GM06990 (cell line): Measurements from ENCODE around the gene EVI5L.

Experiments
- DNase-seq: peaks from one replicate; pipeline ENCODE4 v3.0.0-alpha.2; 2011; ENCODE audit not compliant: insufficient read length; ENCODE audit errors: extremely low read depth
- H3K27me3 ChIP-seq: replicated peaks from 2 replicates; pipeline ENCODE4 v1.6.0; 2011; ENCODE audit warnings: low read length; ENCODE audit not compliant: control insufficient read depth, insufficient read depth
- H3K36me3 ChIP-seq: 2 replicates; pipeline ENCODE4 v1.5.1; 2011; ENCODE audit warnings: low read length; ENCODE audit not compliant: control insufficient read depth, insufficient read depth
- H3K4me3 ChIP-seq: replicated peaks from 2 replicates; pipeline ENCODE4 v1.5.1; 2011; ENCODE audit warnings: low read depth, mild to moderate bottlenecking, control low read depth, low read length
- TF ChIP-seq, protein P1 (sequence below): IDR thresholded peaks from 2 replicates; pipeline ENCODE4 v1.5.1; 2011; ENCODE audit warnings: low read length, control low read depth, mild to moderate bottlenecking, inconsistent platforms; ENCODE audit not compliant: insufficient read depth, poor library complexity, severe bottlenecking

The EVI5L gene

DNA sequence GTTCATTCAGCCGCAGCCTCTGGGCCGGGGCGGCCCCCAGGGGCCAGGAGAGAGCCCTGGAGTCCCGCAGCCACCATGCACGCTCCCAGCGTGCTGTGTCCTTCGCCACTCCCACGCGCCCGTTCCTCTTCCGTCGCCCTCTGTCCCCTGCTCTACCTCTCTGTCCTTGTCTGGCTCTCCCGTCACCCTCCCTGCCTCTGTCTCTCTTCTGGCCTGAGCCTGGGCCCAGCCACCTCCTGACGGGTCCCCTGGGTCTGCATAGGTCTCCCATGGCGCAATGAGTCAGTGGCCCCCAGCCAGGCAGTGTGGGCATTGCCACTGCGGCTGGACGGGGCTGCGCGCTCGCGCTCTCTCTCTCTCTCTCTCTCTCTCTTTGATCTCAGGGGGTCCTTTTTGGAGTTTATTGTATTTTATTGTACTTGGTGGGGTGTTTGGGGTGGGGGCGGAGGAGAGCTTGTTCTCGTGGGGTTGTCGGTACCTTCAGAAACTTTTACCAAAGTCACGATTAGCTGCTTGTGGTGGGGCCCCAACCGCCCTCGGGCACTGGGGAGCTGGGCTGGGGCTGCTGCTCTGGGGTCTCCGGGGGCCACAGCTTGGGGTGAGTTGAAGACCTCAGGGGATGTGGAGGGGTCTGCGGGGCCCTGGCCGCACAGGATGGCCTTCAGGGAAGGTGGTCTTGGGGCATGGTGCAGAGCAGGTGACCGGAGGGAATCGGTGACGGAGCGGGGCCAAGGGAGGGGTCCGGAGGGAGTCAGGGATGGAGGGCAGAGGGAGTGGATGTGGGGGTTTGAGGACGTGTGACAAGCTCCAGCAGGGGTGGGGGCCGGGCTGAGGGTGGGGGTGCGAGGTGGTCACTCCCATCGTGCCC lies 82.9 kb downstream of the EVI5L start:
- no peak for DNase-seq
- TF ChIP-seq, protein P1, sequence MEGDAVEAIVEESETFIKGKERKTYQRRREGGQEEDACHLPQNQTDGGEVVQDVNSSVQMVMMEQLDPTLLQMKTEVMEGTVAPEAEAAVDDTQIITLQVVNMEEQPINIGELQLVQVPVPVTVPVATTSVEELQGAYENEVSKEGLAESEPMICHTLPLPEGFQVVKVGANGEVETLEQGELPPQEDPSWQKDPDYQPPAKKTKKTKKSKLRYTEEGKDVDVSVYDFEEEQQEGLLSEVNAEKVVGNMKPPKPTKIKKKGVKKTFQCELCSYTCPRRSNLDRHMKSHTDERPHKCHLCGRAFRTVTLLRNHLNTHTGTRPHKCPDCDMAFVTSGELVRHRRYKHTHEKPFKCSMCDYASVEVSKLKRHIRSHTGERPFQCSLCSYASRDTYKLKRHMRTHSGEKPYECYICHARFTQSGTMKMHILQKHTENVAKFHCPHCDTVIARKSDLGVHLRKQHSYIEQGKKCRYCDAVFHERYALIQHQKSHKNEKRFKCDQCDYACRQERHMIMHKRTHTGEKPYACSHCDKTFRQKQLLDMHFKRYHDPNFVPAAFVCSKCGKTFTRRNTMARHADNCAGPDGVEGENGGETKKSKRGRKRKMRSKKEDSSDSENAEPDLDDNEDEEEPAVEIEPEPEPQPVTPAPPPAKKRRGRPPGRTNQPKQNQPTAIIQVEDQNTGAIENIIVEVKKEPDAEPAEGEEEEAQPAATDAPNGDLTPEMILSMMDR = no peak
- H3K36me3 ChIP-seq = peaks cover 8% of the 10 kb centered on the region
- H3K4me3 ChIP-seq = no peak overlapping the region
- no peaks in the 10 kb centered on the region; the same call in none of the 2 replicates for H3K27me3 ChIP-seq

DNA sequence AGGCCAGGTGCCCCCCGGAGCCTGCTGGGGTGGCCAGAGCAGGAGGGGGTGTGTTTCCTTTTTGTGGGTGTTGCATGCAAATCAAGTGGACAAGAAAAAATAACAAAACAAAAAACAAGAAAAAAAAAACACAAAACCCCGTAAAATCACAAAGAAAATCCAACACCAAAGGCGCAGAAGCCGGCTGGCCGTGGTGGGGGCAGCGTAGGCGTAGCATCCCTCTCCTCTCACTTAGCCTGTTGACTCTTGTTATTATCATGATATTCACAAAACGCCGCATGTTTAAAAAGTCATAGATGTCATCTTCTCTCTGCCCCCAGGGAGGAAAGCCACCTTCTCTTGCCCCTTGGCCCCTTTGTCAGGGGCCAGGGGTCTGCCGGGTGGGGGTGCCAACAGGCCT lies 83.6 kb downstream of the EVI5L start:
- Histone ChIP-seq H3K36me3 (peaks cover 8% of the 10 kb centered on the region), H3K27me3 (no peaks in the 10 kb centered on the region; the same call in none of the 2 replicates), H3K4me3 (no peak overlapping the region)
- DNase-seq = no peak
- TF ChIP-seq, protein P1 = no peak

DNA sequence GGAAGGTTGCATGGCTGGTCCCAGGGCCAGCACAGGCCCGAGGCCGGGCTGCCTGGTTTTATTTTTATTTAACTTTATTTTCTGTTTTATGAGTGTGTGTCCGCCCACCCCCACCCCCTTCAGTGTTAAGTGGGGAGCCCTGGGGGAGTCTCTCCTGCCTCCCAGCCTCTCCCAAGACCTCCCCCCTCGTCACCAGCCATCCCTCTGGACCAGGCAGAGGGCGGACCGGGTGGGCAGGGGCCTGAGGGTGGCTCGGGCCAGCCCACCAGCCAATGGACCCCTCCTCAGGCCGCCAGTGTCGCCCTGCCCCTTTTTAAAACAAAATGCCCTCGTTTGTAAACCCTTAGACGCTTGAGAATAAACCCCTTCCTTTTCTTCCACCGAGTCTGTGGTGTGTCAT lies 84.1 kb downstream of the EVI5L start:
- no peak for DNase-seq
- H3K27me3 ChIP-seq = no peaks in the 10 kb centered on the region; the same call in none of the 2 replicates
- H3K36me3 ChIP-seq = peaks cover 8% of the 10 kb centered on the region
- H3K4me3 ChIP-seq = no peak overlapping the region
- TF ChIP-seq, protein P1 = no peak
